ENCODE data around the gene PRPF40A. TPM values are rescaled to one million over a fixed set of nuclear protein-coding genes. Genes with fewer than 3 reads are reported as not detected.

Gene PRPF40A
- total and polyA plus RNA-seq, 2 of the 13 experiments (the other 11 are each of a cell fraction or from before 2014, with no cell fraction given): 146 to 207 TPM

- TF ChIP-seq CC2D1A (CRISPR knock-in tag; IDR thresholded peaks at IDR 0.05) (no peak), GTF2F1 (IDR thresholded peaks at IDR 0.05; ENCODE audit: low read length) (0 out of 2 replicates have a peak, but pooled peaks have one; percentile 13), ZBTB40 (IDR thresholded peaks at IDR 0.05) (no peak), ZBTB40 (CRISPR knock-in tag; IDR thresholded peaks at IDR 0.05) (peak; percentile 92), GMEB2 (CRISPR knock-in tag; IDR thresholded peaks at IDR 0.05; ENCODE audit: low read depth) (no peak), ZFP1 (CRISPR knock-in tag; IDR thresholded peaks at IDR 0.05) (no peak), ZNF503 (CRISPR knock-in tag; IDR thresholded peaks at IDR 0.05) (peak; percentile 71), CREM (IDR thresholded peaks at IDR 0.05) (no peak), CREM (CRISPR knock-in tag; IDR thresholded peaks at IDR 0.05) (0 out of 2 replicates have a peak, but pooled peaks have one; percentile 16), BRCA1 (CRISPR knock-in tag; IDR thresholded peaks at IDR 0.05) (peak; percentile 36), SETDB1 (CRISPR knock-in tag; IDR thresholded peaks at IDR 0.05; ENCODE audit: borderline replicate concordance) (no peak), GATAD1 (CRISPR knock-in tag; IDR thresholded peaks at IDR 0.05) (peak; percentile 70), ZSCAN21 (CRISPR knock-in tag; IDR thresholded peaks at IDR 0.05; ENCODE audit: borderline replicate concordance) (no peak; the same call in none of the 2 replicates), NFKBIZ (CRISPR knock-in tag; IDR thresholded peaks at IDR 0.05) (no peak), FOXO4 (CRISPR knock-in tag; conservative IDR thresholded peaks at IDR 0.05) (peak; percentile 98)
- TF ChIP-seq, protein P1, sequence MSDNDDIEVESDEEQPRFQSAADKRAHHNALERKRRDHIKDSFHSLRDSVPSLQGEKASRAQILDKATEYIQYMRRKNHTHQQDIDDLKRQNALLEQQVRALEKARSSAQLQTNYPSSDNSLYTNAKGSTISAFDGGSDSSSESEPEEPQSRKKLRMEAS (IDR thresholded peaks at IDR 0.05): peak; percentile 78
Measured at GRCh38 chr2:152718076-152718908, 1.0 kb upstream of the PRPF40A start, which contains the start of gene ARL6IP6 (continued).

All from HepG2 (cell line).